K562 (cell line): Measurements from ENCODE around the gene UCHL5. TPM values are rescaled to one million over a fixed set of nuclear protein-coding genes. Genes with fewer than 3 reads are reported as not detected.
A peak's percentile ranks its signal among the peaks of the same experiment; 100 is the strongest.

ENCODE experiments used
- BRF1 ChIP-seq: IDR thresholded peaks from 3 replicates; pipeline ENCODE4 v1.6.1; 2011; ENCODE audit warnings: borderline replicate concordance, mild to moderate bottlenecking; ENCODE audit not compliant: insufficient read length; ENCODE audit errors: extremely low read depth
- DACH1 ChIP-seq: fragments of 450-650 bp; IDR thresholded peaks from 2 replicates; pipeline ENCODE4 v1.6.1; 2018; ENCODE audit not compliant: partially characterized antibody
- FOXJ2 ChIP-seq: fragments of 200-800 bp; sonication (Bioruptor generic); IDR thresholded peaks from 2 replicates; pipeline ENCODE4 v1.6.1; 2016; ENCODE audit warnings: missing genetic modification characterization, missing compliant biosample characterization
- FOXJ3 ChIP-seq: sonication (generic); formaldehyde crosslinking; IDR thresholded peaks from 2 replicates; pipeline ENCODE4 v1.4.0; 2020; ENCODE audit warnings: mild to moderate bottlenecking, missing genetic modification reagents
- HDAC1 ChIP-seq, 2 experiments: fragments of 450-650 bp; IDR thresholded peaks; 2 replicates each; pipeline ENCODE4 v1.6.1; 2016 to 2017; ENCODE audit warnings: inconsistent platforms in 1 of 2, mild to moderate bottlenecking in 1 of 2, moderate library complexity in 1 of 2
- HDGF ChIP-seq: fragments of 450-650 bp; IDR thresholded peaks from 2 replicates; pipeline ENCODE4 v1.6.1; 2016
- MIER1 ChIP-seq: fragments of 450-650 bp; IDR thresholded peaks from 2 replicates; pipeline ENCODE4 v1.6.1; 2016; ENCODE audit warnings: antibody characterized with exemption, mild to moderate bottlenecking, low read depth
- MLLT1 ChIP-seq, 2 experiments: fragments of 450-650 bp; IDR thresholded peaks; 2 replicates each; pipeline ENCODE4 v1.6.1; 2016
- MYC ChIP-seq, 2 experiments: fragments of 250-450 bp in 1 of 2; sonication (Bioruptor Pico) in 1 of 2; IDR thresholded peaks; 2 replicates each; pipeline versions ENCODE4 v1.5.1 to v1.6.1; 2012 to 2021; ENCODE audit warnings: low read depth in 2 of 2, borderline replicate concordance in 1 of 2, improper control_type of control experiment in 1 of 2, low read length in 1 of 2, mild to moderate bottlenecking in 1 of 2, moderate library complexity in 1 of 2
- POLR3A ChIP-seq: IDR thresholded peaks from 2 replicates; pipeline ENCODE4 v1.6.1; 2011; ENCODE audit warnings: borderline replicate concordance, mild to moderate bottlenecking, moderate library complexity; ENCODE audit not compliant: insufficient read length, insufficient read depth; ENCODE audit errors: extremely low read depth
- PURB ChIP-seq: sonication (generic); formaldehyde crosslinking; IDR thresholded peaks from 2 replicates; pipeline ENCODE4 v1.9.0; 2021; ENCODE audit warnings: low read depth, mild to moderate bottlenecking, missing genetic modification reagents
- RBM17 ChIP-seq: fragments of 200-400 bp; formaldehyde crosslinking; IDR thresholded peaks from 2 replicates; pipeline ENCODE4 v1.6.1; 2017; ENCODE audit warnings: low read depth, mild to moderate bottlenecking, low read length, borderline replicate concordance
- RFX1 ChIP-seq: fragments of 450-650 bp; IDR thresholded peaks from 2 replicates; pipeline ENCODE4 v1.6.1; 2016; ENCODE audit warnings: mild to moderate bottlenecking, moderate library complexity
- SMARCE1 ChIP-seq: fragments of 450-650 bp; IDR thresholded peaks from 2 replicates; pipeline ENCODE4 v1.7.1; 2016; ENCODE audit warnings: mild to moderate bottlenecking
- SNIP1 ChIP-seq: fragments of 450-650 bp; IDR thresholded peaks from 2 replicates; pipeline ENCODE4 v1.7.1; 2017; ENCODE audit warnings: low read depth, mild to moderate bottlenecking
- TCFL5 ChIP-seq: fragments of 250-450 bp; sonication (Bioruptor Pico); conservative IDR thresholded peaks from 2 replicates; pipeline ENCODE4 v1.6.1; 2021; ENCODE audit warnings: mild to moderate bottlenecking, moderate library complexity, matching md5 sums
- TEAD2 ChIP-seq: fragments of 450-650 bp; IDR thresholded peaks from 2 replicates; pipeline ENCODE4 v1.6.1; 2016; ENCODE audit warnings: missing genetic modification characterization, control low read depth, missing compliant biosample characterization
- ZFP1 ChIP-seq: fragments of 450-650 bp; formaldehyde crosslinking; IDR thresholded peaks from 2 replicates; pipeline ENCODE4 v1.4.0; 2020; ENCODE audit warnings: mild to moderate bottlenecking, mixed read lengths
- ZFP36 ChIP-seq: fragments of 150-350 bp; IDR thresholded peaks from 2 replicates; pipeline ENCODE4 v1.6.1; 2018; ENCODE audit warnings: low read length, low read depth; ENCODE audit not compliant: partially characterized antibody
- ZFPM2 ChIP-seq: fragments of 250-450 bp; sonication (Bioruptor Pico); IDR thresholded peaks from 2 replicates; pipeline ENCODE4 v1.5.1; 2022; ENCODE audit warnings: mild to moderate bottlenecking
- ZNF224 ChIP-seq: sonication (generic); formaldehyde crosslinking; IDR thresholded peaks from 2 replicates; pipeline ENCODE4 v1.8.0; 2022; ENCODE audit warnings: mild to moderate bottlenecking, missing genetic modification reagents
- ZSCAN29 ChIP-seq: fragments of 450-650 bp; IDR thresholded peaks from 2 replicates; pipeline ENCODE4 v1.6.1; 2017
- polyA plus RNA-seq, 8 experiments: library from polyadenylated mRNA; depleted of rRNA in 4 of 8; stranded (reverse) in 5 of 8; unstranded in 3 of 8; fragments of >200 nt; fragmentation: Nextera tagmentation in 2 of 8; fragmentation: Illumina TruSeq in 1 of 8; extraction: Ambion mirVana in 2 of 8; extraction: Trizol in 1 of 8; gene quantifications; 2 replicates each; pipeline versions ENCODE4 v1.2.1 to v1.2.3, GENCODE V29; 2011 to 2014; ENCODE audit warnings: inconsistent platforms in 1 of 8, missing spikeins in 1 of 8
- total RNA-seq, 7 experiments: library from RNA; depleted of rRNA in 6 of 7; stranded (reverse); fragments of >200 nt in 6 of 7; fragmentation: Illumina TruSeq in 2 of 7; extraction: Trizol in 2 of 7; gene quantifications; 2 replicates each; pipeline versions ENCODE4 v1.2.1 to v1.2.3, GENCODE V29; 2011 to 2021; ENCODE audit warnings: low replicate concordance in 1 of 7
- TF ChIP-seq, protein P1 (sequence below): fragments of 450-650 bp; formaldehyde crosslinking; IDR thresholded peaks from 2 replicates; pipeline ENCODE4 v1.4.0; 2022; ENCODE audit warnings: mild to moderate bottlenecking, moderate library complexity
- TF ChIP-seq, protein P2 (sequence below): IDR thresholded peaks from 2 replicates; pipeline ENCODE4 v1.6.1; 2016; ENCODE audit warnings: missing genetic modification characterization, missing compliant biosample characterization

The UCHL5 gene
- total and polyA plus RNA-seq, 9 of the 15 experiments (the other 6 are each of a cell fraction or from before 2014, with no cell fraction given), result 61.0 to 206 (median 122) TPM

GRCh38 chr1:193068013-193068412 lies 8.9 kb upstream of the UCHL5 start (continued):
- TF ChIP-seq MLLT1 (IDR thresholded peaks at IDR 0.05), result no peak
- no peak for TF ChIP-seq ZSCAN29
- TF ChIP-seq FOXJ3 (CRISPR knock-in tag), result no peak
- TF ChIP-seq PURB (CRISPR knock-in tag), result no peak
- TF ChIP-seq MIER1, result no peak; the same call in 1 of the 2 replicates
- no peak for TF ChIP-seq RBM17
- TF ChIP-seq SNIP1, result no peak
- TF ChIP-seq POLR3A, result no peak
- TF ChIP-seq, protein P1, sequence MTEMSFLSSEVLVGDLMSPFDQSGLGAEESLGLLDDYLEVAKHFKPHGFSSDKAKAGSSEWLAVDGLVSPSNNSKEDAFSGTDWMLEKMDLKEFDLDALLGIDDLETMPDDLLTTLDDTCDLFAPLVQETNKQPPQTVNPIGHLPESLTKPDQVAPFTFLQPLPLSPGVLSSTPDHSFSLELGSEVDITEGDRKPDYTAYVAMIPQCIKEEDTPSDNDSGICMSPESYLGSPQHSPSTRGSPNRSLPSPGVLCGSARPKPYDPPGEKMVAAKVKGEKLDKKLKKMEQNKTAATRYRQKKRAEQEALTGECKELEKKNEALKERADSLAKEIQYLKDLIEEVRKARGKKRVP (CRISPR knock-in tag), result peak; percentile 18; the same call in 1 of the 2 replicates
- no peak for TF ChIP-seq ZNF224 (CRISPR knock-in tag)
- no peak for TF ChIP-seq FOXJ2
- TF ChIP-seq HDGF, result no peak
- TF ChIP-seq ZFP36, result no peak
- no peak for TF ChIP-seq TEAD2 (tag)
- no peak for TF ChIP-seq TCFL5
- no peak for TF ChIP-seq MYC (IDR thresholded peaks at IDR 0.05; ENCODE audit: low read depth, low read length)
- no peak for TF ChIP-seq MYC (CRISPR knock-in tag; IDR thresholded peaks at IDR 0.05; ENCODE audit: borderline replicate concordance, low read depth)
- peak in 1 of 2 experiments; percentile 58; a peak in 2 of 4 replicates for TF ChIP-seq HDAC1 (IDR thresholded peaks at IDR 0.05)
- no peak for TF ChIP-seq ZFPM2 (CRISPR knock-in tag)
- TF ChIP-seq ZFP1 (CRISPR knock-in tag), result no peak
- TF ChIP-seq DACH1, result peak; percentile 27
- TF ChIP-seq SMARCE1, result peak; percentile 53; the same call in 1 of the 2 replicates
- TF ChIP-seq, protein P2, sequence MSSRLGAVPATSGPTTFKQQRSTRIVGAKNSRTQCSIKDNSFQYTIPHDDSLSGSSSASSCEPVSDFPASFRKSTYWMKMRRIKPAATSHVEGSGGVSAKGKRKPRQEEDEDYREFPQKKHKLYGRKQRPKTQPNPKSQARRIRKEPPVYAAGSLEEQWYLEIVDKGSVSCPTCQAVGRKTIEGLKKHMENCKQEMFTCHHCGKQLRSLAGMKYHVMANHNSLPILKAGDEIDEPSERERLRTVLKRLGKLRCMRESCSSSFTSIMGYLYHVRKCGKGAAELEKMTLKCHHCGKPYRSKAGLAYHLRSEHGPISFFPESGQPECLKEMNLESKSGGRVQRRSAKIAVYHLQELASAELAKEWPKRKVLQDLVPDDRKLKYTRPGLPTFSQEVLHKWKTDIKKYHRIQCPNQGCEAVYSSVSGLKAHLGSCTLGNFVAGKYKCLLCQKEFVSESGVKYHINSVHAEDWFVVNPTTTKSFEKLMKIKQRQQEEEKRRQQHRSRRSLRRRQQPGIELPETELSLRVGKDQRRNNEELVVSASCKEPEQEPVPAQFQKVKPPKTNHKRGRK (tag), result no peak
- TF ChIP-seq BRF1, result no peak
- TF ChIP-seq RFX1, result no peak
